ENCODE data around the gene OR7D2.
"Not testable (repeated sequence)": the region's sequence is repeated elsewhere in the genome, so short reads cannot be mapped to it uniquely, and the experiment has no call there.

OR7D2 gene

DNA sequence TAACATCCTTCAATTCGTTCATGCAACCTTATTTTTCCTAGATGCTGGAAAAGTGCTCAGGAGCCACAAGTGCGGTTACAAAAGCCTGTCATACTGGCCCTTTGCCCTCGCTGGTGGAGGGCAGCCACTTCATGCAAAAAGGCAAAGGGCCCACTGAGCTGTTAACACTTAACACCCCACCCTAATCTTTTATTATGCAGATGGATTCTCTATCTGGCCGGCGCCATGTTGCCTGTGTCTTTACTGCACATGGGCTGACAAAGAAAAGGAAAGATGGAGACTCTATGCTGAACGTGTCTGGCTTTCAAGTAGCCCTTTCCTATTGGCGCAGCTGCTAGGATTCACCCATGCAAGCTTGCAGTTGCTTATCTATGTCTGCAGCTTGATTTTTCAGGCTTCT is 10.8 kb downstream of the OR7D2 start:
- in situ Hi-C loops (cut with MboI; ENCODE audit: low pct_unique_long_range_greater_than_20kb, low sequenced_read_pairs) = no loop called here
- DNase-seq = no peak

DNA sequence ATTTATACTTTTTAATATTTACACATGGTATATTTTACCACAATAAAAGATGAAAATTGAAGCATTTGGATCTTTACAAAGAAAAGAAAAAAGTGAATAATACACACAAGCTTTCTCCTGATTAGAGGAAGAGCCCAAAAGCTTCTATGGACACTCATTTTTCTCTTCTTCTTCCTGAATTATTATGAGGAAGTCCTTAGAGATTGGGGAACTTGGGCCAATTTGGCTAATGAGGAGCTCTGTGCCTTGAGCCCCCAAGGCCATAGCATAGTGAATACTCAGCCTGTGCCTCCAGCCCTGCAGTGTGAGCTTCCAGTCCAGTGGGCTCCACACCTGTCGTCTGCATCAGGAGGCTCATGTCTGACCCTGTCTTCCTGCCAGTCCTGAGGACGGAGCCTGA is 19.3 kb downstream of the OR7D2 start:
- in situ Hi-C loops (cut with MboI; ENCODE audit: low pct_unique_long_range_greater_than_20kb, low sequenced_read_pairs); DNase-seq: not testable (repeated sequence)

DNA sequence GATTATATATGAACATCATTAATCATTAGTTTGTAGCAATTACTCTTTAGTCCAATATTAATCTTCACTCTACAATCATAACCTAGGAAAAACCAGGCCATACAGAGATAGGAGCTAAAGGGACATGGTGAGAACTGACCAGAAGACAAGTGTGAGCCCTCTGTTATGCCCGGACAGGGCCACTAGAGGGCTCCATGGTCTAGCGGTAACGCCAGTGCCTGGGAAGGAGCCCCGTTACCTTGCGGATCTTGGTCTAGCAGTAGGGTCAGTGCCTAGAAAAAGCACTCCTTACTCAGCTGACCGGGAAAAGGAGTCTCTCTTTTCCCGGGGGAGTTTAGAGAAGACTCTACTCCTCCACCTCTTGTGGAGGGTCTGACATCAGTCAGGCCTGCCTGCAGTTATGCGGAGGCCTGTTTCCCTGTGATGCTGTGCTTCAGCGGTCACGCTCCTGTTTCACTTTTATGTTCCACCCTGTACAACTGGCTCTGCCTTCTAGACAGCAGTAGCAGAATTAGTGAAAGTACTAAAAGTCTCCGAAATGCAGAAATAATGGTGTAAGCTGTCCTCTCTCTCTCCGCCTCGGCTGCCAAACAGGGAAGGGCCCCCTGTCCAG is 26.8 kb downstream of the OR7D2 start:
- in situ Hi-C loops (cut with MboI; ENCODE audit: low pct_unique_long_range_greater_than_20kb, low sequenced_read_pairs) = no loop called here
- DNase-seq = peak; percentile 66

DNA sequence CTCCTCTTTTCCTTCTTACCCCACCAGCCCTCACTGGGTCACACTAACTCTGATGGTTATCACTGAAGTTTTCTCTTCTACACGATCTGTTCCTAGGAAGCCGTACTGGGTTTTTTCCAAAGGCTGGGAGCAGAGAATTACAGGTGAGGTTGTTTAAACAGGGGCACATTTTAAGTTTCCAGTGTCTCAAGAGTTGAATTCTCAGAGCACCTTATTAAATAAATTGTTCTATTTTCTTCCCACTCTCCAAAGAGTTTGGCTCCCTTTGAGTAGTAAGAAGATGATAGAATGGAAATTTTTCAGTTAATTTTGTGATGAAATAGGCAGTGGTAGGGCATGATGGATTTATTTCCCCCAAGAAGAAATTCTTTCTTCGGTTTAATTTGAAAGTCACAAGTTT is 40.7 kb downstream of the OR7D2 start, which contains the start of gene OR7D4:
TSS of gene OR7D4 (minus strand) at position 101 of the 400 bp plus-strand sequence. CDS start 4,752 bp downstream, outside the sequence.
- no peak for DNase-seq
- in situ Hi-C loops (cut with MboI; ENCODE audit: low pct_unique_long_range_greater_than_20kb, low sequenced_read_pairs) = no loop called here
